HUDEP-2 (cell line): Measurements from ENCODE around the gene COL4A1.

Experiments used
- DNase-seq, 76 experiments: peaks; one replicate each; lab custom pipeline; 2025; ENCODE audit not compliant: unreplicated experiment in 76 of 76; lab: John Stamatoyannopoulos, UW

The COL4A1 gene

DNA sequence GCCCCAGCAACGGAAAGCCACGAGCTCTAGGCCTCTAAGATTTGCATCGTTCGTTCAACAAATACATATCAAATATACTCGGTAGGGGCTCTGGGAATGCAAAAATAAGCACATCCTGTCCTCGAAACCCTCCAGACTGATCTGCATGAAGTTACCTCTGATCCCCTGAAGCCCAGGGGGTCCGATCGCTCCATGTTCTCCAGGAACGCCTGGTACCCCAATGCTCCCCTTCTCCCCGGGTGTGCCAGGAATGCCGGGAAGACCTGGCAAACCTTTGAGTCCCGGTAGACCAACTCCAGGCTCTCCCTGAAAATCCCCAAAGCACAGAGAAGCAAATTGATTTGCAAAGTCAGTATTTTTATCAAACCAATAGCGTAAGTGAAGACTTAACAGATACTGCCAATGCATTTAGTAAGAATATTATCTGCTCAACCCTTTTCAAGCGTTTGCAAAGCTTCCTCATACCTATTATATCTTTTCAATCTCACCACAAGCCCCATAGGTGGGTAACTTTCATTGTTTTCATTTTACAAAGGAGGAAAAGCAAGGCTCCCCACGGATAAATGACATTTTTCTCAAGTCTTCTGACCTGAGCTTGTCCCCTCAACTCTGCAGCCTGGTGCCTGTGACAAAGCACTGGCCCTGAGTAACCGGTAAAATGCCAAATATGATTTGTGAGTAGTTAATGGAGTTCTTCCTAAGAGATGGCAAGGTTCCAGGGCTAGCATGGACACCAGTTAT is 127.7 kb downstream of the COL4A1 start:
- no peak for DNase-seq

GRCh38 chr13:110177790-110178189 is 129.2 kb downstream of the COL4A1 start:
- no peak for DNase-seq

DNA sequence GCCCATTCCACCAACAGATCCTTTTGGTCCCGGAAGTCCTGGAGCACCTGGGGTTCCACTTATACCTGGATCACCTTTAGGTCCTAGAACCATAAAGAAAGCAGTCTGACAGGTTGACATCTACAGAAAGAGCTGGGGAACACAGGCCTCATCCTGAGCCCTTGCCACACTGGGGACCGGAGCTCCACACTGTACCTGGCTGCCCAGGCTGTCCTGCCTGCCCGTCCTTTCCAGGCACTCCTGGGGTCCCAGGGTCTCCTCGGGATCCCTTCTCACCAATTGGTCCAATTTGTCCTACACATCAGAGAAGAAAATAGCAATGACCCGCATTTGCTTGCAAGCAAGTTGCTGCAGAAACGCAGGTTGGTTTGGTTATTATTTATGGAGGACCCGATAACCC is 130.5 kb downstream of the COL4A1 start:
- no peak for DNase-seq

- DNase-seq = no peak
Measured at GRCh38 chr13:110173247-110173818, 133.6 kb downstream of the COL4A1 start.

GRCh38 chr13:110170882-110171281 is 136.1 kb downstream of the COL4A1 start:
- DNase-seq = no peak

DNA sequence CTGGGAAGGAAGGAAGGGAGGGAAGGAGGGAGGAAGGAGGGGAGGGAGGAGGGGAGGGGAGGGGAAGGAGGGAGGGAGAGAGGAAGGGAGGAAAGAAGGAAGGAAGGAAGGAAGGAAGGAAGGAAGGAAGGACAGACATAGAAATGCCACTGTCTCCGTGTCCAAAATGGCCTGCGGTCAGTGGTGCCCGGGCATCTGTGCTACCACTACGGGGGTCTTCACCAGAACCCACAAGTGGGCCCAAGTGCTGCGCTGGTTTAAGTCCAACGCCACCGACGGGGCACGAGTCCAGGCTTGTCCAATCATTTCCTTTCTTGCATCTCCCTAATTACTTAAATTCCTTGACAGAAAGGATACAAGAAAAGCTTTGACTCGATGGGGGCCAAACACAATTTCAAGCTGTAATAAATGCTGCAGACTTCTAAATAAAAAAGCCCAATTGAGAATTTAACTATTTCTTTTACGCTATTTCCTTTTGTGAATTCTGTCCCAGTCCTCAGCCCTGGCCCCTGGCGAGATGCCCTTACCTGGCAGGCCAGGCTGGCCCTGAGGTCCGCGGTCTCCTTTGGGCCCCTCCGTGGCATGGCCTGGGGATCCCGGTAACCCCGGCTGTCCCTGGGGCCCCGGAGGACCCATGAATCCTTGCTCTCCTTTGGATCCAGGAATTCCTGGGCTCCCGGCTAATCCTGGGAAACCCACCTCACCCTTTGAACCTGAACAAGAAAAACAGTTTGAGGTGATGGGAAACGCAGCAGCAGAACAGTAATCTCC is 136.8 kb downstream of the COL4A1 start:
- DNase-seq = no peak

- DNase-seq = no peak
Measured at GRCh38 chr13:110168999-110169933, 137.7 kb downstream of the COL4A1 start.

DNA sequence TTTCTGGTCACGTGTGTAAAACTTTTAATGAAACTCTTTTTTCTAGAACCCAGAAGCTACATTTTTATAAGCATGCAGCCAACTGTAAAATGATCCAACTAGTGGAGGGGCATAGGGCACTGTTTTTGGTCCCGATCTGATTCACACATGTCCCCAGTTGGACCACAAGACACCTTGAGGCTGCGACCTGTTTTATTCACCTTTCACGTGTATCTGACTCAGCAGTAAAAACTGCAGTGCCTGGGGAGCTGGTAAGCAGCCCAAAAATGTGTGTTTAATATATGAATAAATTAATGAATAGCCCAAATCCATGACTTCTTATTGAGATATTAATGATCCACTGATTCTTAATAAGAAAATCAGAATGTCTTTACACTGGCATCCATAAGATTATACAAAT is 140.4 kb downstream of the COL4A1 start:
- DNase-seq = no peak

DNA sequence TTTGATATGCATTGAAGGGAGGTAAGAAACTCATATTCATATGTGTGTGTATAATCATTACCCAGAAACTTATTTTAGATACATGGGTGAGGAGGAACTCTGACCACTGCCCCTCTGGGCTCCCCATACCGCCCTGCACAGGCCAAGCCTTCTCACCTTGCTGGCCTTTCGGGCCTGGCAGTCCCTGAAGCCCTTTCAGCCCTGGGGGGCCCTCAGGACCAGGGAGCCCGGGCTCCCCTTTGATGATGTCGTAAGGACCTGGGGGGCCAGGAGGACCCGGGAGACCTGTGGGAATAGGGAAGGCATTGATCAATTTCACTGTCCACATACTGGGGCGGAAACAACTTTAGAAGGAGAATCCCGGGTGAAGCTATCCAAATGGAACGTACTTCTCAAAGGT is 142.3 kb downstream of the COL4A1 start:
- no peak for DNase-seq

DNA sequence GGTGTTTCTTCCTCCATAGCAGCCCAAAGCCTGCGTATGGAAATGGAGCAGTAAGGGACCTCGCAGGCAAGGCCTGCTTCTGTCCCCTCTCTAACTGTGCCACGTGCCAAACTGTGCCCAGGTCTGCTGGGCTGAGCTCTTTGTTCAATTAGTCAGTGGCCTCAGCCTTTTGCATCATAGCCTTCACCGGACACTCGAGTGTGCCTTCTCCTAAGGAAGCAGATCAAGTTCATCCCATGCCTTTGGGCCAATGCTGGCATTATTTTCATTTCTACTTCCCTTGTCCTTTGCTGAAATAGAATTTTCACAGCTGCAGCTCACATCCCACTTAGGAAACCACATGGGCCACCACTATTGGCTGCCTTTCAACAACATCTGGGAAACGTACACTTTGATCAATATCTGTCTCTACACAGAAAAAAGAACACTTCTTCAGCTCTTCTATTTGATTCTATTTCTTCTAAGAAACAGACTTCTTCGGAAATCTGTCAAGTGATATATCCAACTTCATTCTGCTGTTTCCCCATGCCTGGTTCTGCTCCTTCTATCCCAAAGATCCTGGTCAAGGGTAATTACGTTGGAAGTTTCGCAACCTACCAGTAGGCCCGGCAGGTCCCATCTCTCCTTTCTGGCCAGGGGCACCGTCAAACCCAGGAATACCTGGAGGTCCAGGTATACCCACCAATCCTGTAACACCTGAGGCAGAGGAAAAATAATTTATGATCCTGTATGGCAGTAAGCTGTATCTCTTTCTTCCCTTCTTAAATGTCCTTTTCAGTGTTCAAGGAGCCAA is 143.9 kb downstream of the COL4A1 start:
- DNase-seq = no peak

GRCh38 chr13:110162053-110162452 is 144.9 kb downstream of the COL4A1 start:
- no peak for DNase-seq

DNA sequence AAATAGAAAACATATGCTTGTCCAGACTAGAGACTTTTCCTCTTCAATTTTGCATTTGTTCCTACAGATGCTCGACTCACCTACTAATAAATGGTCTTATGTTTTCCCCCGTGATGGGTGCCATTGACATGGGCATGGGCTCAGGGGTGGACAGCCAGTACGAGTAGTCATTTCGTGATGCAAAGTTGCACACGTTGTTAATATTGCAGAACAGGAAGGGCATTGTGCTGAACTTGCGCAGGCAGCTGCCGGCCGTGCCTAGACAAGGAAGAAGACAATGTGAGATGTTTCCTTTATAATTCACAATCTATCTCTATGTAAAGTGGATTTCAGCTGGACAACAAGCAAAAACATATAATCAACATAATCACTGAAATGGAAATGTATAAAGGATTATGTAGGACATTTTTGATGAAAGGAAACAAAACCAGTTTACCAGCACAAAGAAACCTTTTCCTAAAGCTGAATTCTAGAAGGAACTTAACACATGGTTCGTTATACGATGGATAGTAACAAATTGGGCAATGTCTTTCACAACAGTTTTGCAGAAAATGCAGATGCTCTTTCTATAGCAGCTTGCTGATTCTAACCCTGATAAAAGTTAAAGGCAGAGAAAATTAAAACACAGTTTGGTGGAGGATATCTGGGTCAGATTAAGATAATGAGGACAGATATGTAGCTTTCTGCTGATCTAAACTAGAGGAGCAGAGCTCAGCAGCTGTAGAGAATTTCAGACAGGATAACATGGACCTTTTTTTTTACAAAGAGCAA is 145.7 kb downstream of the COL4A1 start:
- no peak for DNase-seq

DNA sequence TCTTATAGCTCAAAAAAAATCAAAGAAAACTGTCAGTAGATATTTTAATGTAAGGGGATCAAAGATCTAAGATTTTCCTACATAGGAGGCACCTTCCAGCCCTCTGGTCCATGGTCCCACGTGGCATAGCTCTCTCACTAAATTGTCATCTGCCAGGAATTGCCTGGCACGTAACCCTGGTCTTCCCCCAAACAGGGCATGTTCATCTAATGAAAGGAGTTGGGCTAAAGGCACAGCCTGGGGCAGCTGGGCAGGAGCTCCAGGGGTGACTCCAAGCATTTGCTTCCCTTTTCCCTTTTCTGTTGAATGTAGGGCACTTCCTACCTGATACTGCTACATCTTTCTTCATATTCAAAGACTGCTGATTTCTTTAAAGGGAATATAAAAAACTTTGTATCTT is 148.7 kb downstream of the COL4A1 start:
- no peak for DNase-seq

- DNase-seq = no peak
Measured at GRCh38 chr13:110157718-110158117, 149.2 kb downstream of the COL4A1 start.

DNA sequence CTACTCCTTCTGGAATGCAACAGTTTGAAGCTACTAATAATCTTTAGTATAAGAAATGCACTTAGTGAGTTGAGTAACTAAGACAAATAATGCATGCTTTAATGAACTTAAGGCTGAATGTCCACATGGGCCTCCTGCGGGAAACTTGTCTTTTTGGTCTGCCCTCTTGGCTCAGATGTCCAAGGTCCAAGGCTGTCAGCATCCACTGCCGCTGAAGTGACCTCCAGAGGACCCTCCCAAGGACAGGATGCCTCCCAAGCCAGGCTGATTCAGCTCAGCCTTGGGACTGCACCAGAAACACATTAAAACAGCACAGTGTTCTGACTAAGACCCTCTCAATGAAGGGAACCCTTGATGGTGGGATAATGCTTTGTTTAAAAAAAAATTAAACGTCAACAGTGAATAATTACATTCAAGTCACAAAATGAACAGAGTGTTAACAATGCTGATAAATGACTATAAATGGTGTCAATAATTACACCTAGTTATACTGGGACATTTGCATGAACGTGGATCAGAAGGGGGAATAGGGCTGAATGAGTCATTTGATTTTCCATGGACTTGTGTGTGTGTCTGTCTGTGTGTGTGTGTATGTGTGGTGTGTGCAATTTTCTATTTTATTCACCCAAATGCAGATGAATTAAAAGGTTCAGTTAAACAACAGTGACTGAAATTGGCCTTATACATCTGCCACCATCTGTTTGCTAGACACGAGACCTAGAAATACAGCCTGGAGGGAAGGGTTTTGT is 150.5 kb downstream of the COL4A1 start:
- DNase-seq = no peak

GRCh38 chr13:110155072-110155471 is 151.9 kb downstream of the COL4A1 start:
- no peak for DNase-seq

GRCh38 chr13:110154410-110154933 is 152.5 kb downstream of the COL4A1 start:
- DNase-seq = no peak

GRCh38 chr13:110152351-110152750 is 154.6 kb downstream of the COL4A1 start:
- DNase-seq = no peak
